ENCODE data around the gene ZBTB38. TPM values are rescaled to one million over a fixed set of nuclear protein-coding genes. Genes with fewer than 3 reads are reported as not detected.
A peak's percentile ranks its signal among the peaks of the same experiment; 100 is the strongest.

The ZBTB38 gene
- total RNA-seq, 1 donor = 267 TPM

DNA sequence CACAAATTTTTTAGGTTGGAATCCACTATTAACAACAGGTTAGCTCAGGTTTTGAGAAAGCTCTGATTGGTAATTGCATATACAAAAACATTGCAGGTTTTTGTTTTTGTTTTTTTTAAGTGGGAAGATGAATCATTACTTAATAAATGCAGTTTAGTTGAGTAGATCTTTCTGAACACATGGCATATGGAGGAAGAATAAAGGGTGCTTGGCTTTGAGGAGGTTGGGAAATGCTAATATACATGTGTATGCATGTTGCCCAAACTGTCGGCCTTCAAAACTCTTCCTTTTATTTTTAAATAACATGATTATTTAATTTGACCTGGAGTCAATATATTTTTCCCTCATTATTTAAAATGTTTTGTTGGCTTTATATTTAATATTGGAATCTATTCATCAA, 32.8 kb downstream of the ZBTB38 start:
- no peak overlapping the region for H3K4me3 ChIP-seq (ENCODE audit: low read depth, low read length)
- no peak for TF ChIP-seq CTCF (IDR thresholded peaks at IDR 0.05; ENCODE audit: insufficient read depth, low read length)
- peak; percentile 19 for DNase-seq (ENCODE audit: low read depth)

DNA sequence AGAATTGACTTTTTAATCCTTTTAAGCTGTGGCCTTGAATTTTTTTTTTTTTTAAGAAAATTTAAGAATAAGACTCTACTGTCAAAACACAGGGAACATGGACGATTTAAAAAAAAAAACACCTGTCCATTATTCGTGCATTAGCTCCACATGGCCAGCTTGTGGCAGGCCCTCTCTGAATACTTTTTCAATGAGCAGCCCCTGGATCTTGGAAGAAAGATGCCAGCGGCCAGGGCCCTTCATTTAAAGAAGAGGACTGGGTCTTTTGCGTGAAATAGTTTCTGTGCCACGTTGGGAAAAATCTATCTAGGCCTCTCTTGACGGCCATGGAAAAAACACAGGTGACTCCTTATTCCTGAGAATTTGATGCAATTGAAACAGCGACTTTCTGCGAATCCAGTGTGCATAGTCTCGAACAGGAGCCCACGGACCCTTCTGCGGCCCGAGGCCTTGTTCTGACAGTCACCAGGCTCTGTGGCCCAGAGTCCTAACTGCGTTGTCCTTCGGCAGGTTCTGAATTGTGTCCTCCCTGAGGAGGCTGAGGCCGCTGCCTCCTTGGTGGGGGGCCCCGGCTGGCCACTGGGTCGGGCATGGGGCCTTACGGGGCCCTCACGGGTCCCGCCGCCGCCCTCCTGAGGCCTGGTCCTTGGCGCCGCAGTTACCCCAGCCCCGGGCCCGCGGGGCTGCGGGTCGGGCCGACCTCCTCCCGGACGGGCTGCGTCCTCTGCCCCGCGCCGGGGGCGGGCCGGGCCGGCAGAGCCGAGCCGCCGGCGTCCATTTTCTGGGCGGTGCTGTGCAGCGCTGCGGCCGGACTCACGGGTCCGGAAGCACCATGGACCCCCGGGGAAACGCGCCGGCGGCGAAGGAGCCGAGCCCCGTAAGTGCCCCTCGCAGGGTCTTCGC, 33.5 kb downstream of the ZBTB38 start:
- peak overlapping the region; percentile 70 for H3K4me3 ChIP-seq (ENCODE audit: low read depth, low read length)
- TF ChIP-seq CTCF (IDR thresholded peaks at IDR 0.05; ENCODE audit: insufficient read depth, low read length) = no peak
- peak; percentile 48 for DNase-seq (ENCODE audit: low read depth)

DNA sequence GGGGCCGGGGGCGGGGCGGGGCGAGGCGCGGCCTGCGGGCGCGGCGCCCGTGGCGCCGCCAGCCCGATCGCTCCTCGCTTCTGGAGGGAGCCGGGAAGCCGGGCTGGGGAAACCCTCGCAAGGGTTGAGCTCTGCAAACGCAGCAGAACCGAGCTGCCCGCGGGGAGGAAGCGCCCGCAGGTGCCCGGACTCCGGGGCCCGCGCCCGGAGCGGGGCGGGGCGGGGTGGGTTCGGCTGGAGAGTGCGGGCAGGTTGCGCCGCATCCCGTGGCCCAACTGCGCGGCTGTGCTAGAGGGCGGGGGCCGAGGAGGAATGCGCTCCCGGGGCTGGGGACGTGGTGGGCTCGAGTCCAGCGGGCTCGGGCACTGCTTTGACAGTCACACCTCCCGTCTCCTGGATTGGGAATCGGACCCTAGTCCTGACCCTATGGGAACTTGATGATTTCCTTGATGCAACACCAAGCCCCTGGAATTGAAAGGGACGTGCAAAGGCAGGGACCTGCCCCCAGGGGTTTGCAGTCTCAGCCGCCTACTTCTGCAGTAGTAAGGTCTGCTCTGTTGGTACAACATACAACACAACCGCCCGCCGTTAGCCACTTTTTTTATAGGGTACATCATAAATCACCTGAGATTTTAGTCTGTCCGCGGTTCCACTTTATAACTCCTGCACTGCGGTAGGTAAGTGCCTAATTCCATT, 34.3 kb downstream of the ZBTB38 start:
- TF ChIP-seq CTCF (IDR thresholded peaks at IDR 0.05; ENCODE audit: insufficient read depth, low read length) = peak; percentile 14
- peak; percentile 84 for DNase-seq (ENCODE audit: low read depth)
- peak overlapping the region; percentile 70 for H3K4me3 ChIP-seq (ENCODE audit: low read depth, low read length)

DNA sequence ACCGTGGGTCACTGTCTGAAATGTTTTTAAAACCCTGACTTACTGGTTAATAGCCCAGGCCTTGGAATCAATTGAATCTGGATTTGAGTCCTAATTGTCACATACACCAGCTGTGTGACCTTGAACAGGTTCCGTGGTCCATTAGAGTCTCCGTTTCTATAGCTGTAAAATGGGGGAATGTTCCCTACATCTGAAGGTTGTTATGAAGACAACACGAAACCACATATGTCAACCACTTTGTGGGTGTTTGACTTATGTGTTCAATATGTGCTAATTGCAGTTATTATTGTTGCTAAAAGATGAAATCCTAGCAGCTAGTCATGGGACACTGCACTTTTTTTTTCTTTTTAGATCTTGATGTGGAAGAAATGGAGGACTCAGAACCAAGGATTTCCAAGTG, 35.3 kb downstream of the ZBTB38 start:
- no peak for TF ChIP-seq CTCF (IDR thresholded peaks at IDR 0.05; ENCODE audit: insufficient read depth, low read length)
- peak overlapping the region; percentile 70 for H3K4me3 ChIP-seq (ENCODE audit: low read depth, low read length)
- DNase-seq (ENCODE audit: low read depth) = peak; percentile 34

DNA sequence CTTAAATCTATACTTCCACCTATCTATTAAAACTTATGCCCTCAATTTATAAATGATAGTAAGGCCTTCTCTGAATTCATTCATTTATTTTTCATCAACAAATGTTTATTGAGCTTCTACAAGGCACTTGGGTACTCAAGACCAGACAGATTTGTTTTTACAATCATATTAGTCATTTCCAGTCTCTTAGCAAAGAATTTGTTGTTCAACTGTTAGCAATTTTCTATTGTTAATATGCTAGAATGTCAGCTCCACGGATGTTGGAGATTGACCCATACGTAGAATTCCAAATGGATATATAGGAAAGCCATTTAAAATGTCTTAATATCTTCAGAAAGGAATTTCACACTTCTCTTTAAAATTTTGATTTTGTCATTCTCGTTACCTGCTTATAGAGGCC, 36.7 kb downstream of the ZBTB38 start:
- H3K4me3 ChIP-seq (ENCODE audit: low read depth, low read length) = no peak overlapping the region
- DNase-seq (ENCODE audit: low read depth) = peak; percentile 72
- TF ChIP-seq CTCF (IDR thresholded peaks at IDR 0.05; ENCODE audit: insufficient read depth, low read length) = no peak

GRCh38 chr3:141405591-141405990, 37.3 kb downstream of the ZBTB38 start:
- no peak for TF ChIP-seq CTCF (IDR thresholded peaks at IDR 0.05; ENCODE audit: insufficient read depth, low read length)
- peak; percentile 55 for DNase-seq (ENCODE audit: low read depth)
- H3K4me3 ChIP-seq (ENCODE audit: low read depth, low read length) = no peak overlapping the region
